ENCODE results near the gene TNIP3.
"Not testable (repeated sequence)": the region's sequence is repeated elsewhere in the genome, so short reads cannot be mapped to it uniquely, and the experiment has no call there.

Gene TNIP3

DNA sequence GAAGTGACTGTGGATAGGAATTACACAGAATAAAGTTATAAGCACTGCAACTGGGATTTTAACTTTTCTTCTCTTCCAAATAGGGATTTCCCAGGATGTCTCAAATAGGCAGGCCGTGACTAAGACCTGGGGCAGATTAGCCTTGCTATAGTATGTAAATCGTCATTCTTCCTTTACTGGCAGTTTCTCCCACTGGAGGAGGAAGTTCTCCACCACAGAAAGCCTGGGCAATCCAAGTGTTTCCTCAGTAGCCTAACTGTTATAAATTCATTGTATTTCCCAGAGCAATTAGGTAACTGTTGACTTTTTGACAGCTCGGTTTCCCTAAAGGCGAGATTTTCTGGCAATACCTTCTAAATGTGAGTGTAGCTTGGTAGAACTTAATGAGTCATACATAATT, at the start of gene TNIP3:
Gene TNIP3 (minus strand): TSS at position 31 of the 400 bp plus-strand sequence. CDS start 196 bp downstream, outside the sequence.
- DNase-seq, result no peak

GRCh38 chr4:121212806-121213205, 48.7 kb upstream of the TNIP3 start:
- no peak for DNase-seq

- no peak for DNase-seq
Observed at GRCh38 chr4:121209171-121209570, 45.0 kb upstream of the TNIP3 start.

DNA sequence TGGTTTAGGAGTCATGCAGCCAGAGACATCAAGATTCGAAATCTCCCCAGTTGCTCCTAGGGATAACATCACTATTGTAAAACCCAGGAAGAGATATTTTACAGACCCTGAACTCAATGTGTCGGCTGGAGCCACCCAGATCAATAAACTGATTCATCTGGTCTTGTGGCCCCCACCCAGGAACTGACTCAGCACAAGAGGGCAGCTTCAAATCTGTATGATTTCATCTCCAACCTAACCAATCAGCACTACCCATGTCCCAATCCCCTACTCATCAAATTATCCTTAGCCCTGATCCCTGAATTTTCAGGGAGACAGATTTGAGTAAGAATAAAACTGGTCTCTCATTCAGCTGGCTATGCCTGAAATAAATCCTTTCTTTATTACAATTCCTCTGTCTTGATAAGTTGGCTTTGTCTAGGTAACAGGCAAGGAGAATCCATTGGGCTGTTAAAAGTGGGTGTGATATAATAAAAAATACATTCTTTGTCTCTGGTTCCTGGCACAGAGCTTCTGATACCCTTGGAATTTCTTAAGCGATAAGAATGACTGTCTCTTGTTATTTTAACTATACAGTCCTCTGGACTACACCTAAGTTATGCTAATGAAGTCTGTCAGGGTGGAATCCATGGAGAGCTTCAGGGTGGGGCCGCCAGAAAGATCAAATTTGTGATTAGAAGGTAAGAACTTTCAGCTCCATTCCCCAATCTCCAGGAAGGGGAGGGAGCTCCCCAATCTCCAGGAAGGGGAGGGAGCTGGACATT, 44.3 kb upstream of the TNIP3 start:
- DNase-seq, result no peak

DNA sequence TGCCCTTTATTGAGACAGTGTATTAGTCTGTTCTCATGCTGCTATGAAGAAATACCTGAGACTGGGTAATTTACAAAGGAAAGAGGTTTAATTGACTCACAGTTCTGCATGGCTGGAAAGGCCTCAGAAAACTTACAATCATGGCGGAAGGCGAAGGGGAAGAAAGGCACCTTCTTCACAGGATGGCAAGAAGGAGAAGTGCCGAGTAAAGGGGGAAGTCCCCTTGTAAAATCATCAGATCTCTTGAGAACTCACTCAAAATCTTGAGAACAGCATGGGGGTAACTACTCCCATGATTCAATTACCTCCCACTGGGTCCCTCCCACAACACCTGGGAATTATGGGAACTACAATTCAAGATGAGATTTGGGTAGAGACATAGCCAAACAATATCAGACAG, 41.7 kb upstream of the TNIP3 start:
- DNase-seq, result not testable (repeated sequence)

DNA sequence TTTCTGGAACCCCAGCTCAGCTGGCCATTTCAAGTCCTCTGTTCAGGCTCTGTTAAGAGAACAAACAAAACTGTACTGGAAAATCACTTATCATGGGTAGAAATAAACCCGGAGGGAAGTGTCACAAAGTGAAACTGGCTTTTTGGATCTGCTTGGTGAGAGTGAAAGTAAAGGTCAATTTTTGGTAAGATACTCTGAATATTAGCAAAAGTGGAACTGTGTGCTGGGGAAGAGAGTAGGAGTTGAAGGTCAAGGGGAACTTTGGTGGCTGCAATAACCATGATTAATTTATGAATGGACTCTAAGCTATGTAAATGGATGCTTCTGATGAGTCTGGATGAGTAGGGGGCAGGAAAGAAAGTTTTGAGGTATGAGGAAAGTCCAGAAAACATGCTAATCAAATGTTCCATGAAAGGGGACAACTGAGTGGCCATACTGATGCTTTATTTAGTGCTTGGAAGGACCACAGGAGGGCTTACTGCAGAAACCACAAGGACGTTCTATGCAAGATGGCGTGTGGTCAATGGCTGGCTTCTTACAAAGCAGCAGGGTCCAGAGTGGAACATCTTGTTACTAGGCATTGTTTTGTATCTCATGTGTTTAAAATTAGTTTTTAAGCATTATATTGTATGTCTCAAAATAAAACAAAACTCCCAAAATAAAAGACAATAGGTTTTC, 36.8 kb upstream of the TNIP3 start:
- DNase-seq, result no peak

DNA sequence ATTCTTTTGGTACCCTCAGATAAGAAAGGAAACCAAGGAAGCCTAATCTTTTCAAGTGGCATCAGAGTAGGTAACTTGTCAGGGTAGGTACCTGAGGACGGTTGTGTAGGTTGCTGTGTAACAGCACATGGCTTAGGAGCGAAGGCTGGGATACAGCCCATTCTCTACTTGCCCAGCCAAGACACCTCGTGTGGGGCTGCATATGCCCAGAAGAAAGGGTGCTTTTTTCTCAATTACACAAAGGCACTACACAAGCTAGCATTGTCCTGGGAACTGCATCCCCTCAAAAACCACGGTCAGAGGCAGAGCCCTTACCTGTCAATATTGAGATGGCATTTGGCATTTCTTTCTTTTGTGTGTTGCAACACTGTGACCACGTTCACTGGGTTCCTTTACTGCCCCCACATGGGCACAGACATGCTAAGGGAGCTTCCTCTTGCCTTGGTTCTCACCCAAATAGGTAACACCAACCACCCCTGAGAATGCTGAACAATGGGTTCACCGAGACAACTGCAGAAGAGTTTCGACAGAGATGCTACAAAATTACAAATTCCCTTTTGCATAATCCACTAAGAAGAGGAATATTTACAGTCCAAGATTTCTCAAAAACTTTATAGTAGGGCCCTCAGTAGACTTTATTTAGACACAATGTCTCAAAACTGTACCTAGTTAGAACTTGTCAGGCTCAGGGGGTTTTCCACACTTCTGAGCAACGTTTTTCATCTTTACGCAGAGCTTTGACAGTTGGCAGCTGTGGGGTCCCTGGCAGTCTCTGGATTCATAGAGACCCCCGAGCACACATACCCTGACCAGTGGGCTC, 35.8 kb upstream of the TNIP3 start:
- no peak for DNase-seq

GRCh38 chr4:121198251-121198650, 34.1 kb upstream of the TNIP3 start:
- no peak for DNase-seq

DNA sequence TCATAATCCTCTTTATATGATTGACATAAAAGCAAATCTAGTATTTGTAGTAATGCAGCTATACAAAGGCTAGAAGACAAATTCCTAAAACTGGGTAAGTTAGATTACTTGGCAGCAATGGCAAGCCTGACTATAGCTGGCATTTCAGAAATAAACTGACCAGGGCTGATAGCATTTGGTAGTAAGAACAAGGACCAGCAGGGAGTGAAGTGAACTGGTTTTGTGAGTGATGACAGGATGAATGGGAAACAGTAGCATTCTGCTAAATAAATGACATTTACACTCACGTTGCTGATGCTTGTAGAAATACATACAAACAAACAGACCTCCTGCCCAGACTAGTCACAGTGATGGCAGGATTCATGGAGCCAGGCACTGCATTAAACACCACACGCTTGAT, 31.5 kb upstream of the TNIP3 start:
- DNase-seq, result no peak

- no peak for DNase-seq
Observed at GRCh38 chr4:121192480-121192879, 28.4 kb upstream of the TNIP3 start.

- DNase-seq, result no peak
Observed at GRCh38 chr4:121192013-121192412, 27.9 kb upstream of the TNIP3 start.

- DNase-seq, result no peak
Observed at GRCh38 chr4:121191361-121191760, 27.2 kb upstream of the TNIP3 start.

GRCh38 chr4:121190389-121190788, 26.3 kb upstream of the TNIP3 start:
- no peak for DNase-seq

- no peak for DNase-seq
Observed at GRCh38 chr4:121189326-121190215, 25.4 kb upstream of the TNIP3 start.

DNA sequence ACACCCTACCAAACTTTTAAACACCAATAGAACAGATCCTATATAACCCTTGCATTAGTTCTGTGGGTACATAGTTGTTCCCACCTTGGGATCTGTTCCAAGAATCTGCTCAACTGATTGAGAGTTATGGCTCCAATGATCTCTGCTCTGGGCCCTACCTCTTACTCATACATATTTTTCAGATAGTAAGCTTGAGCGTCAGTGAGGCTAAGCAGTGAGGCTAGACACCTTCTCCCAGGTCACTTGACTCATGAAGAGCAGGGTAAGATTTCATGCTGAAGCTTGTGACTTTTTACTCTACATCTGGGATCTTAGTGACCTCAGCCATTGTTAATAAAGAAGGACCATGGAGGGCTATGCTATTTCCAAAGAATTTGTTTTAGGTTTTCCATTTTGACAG, 23.1 kb upstream of the TNIP3 start:
- DNase-seq, result no peak

GRCh38 chr4:121185960-121186359, 21.8 kb upstream of the TNIP3 start:
- no peak for DNase-seq

GRCh38 chr4:121183989-121184388, 19.9 kb upstream of the TNIP3 start:
- DNase-seq, result no peak

GRCh38 chr4:121183361-121183760, 19.2 kb upstream of the TNIP3 start:
- DNase-seq, result no peak

DNA sequence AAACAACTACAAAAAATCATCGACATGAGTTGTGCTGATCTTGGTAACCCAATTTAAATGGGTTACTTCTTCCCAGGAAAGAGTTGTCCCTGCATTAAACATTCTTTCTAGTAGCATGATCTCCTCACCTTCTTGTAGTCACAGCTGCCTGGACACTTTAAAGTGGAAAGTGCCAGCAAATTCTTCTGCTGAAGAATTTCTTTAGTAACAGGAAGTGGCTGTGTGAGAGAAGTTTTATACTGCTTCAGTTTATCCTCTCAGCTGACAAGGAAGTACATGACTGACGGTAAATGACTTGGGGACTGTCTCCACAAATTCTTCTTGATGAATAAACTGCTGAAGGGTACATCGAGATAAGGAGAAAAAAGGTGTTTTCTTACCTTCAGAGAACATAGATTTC, 18.2 kb upstream of the TNIP3 start:
- DNase-seq, result no peak

DNA sequence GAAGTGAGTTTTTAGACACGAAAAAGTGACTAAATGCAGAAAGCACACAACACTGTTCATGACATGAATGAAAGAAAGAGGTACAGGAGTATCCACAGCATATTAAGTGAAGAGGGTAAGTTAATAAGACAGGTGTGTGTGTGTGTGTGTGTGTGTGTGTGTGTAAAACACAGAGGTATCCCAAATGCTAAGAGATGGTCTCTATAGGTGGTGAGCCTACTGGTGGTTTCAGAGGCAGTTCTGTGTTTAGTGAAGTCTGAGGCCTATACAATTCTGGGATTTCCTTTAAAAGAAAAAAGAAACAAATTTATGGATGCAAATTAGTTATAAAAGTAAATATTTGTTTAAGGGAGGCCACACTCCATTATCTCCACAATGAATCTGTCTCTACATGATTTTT, 17.4 kb upstream of the TNIP3 start:
- DNase-seq, result no peak

DNA sequence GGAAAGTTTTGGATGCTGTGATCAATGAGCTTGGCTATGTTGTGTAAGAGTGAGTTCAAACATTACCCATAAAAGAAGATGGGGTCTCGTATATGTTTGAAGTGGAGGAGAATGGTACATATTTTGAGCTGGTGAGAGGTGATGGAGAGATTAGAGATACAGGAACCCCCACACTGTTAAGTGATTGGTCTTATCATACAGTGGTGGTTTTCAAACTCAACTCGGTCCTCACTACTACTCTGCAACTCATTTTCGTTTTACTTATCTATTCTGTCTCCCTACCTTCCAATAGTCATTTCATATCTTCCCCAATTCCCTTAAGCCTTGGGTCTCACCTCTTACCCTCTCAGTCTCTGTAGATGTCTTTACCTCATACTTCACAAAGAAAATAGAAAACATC, 16.4 kb upstream of the TNIP3 start:
- no peak for DNase-seq

DNA sequence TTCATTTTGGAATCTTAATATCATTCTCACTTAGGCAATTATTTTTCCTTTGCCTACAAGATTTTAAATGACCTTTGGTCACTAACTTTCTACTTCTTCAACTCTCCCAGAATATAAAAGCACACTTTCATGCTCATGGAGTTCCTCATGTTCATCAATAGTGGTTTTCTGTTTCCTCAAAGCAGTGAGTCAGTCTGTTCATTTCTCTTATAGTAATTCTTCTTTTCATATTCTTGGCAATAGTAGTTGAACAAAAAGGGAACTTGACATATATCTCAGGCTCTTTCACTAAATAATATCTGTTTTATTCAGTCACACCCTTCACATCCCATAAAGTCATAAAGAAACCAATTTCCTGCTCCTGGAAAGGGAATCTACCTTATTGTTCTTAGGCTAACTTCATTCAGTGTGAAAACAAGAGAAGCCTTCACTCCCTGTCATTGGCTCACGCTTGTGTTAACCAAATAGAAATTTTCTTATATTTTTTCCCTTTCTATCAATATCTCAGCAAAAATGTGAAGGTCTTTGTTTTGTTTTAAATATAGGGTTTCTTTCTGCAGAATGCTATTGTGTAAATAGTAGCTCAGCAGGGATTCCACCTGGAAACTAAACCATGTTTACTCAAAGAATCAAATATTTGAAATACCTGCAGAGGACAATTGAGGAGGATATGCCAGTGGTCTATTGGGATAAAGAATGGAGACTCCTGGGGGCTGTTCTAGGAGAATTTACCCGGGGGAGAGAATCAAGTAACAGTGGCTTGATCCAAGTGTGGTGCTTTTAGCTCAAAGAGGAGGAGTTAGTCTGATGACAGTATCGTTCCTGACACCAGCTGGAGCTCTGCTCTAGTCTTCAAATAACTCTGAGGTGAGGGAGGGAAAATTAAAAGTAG, 13.4 kb upstream of the TNIP3 start:
- DNase-seq, result no peak

Measured in GF-D8 (cell line).